ENCODE measurements around the gene DRG1.
"Not testable (repeated sequence)": the region's sequence is repeated elsewhere in the genome, so short reads cannot be mapped to it uniquely, and the experiment has no call there.

Gene DRG1

DNA sequence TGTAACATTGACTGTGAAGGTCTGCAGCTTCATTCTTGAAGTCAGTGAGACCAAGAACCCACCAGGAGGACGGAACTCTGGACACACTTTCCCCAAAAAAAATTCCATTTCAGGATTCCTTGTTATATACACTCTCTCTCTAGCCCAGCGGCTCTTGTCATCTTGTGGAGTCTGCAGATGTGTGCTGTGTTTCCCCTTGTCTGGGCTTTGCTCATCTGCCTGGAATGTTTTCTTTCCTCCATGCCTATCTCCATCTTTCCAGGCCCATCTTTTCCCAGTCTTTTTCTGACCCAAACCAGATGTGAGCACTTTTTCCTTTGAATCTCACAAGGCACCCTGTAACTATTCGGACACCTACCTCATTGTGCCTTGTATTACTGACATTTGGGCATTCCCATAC lies 5.1 kb upstream of the DRG1 start:
- no peaks in the 10 kb centered on the region for H3K9me3 ChIP-seq (ENCODE audit: low read length)
- no peaks in the 10 kb centered on the region for H3K27me3 ChIP-seq (ENCODE audit: control insufficient read depth in 1 of 2, insufficient read depth in 2 of 2, low read length in 2 of 2)
- no peaks in the 10 kb centered on the region for H3K4me1 ChIP-seq (ENCODE audit: insufficient read depth, low read length)
- H3K27ac ChIP-seq (ENCODE audit: low read depth, low read length): no peak overlapping the region
- H3K4me3 ChIP-seq (ENCODE audit: low read depth in 1 of 2, low read length in 2 of 2): no peak overlapping the region
- H3K9ac ChIP-seq (ENCODE audit: low read length): no peak overlapping the region
- no peaks in the 10 kb centered on the region for H3K36me3 ChIP-seq (ENCODE audit: insufficient read depth, low read length)

- H3K36me3 ChIP-seq (ENCODE audit: insufficient read depth, low read length): peaks cover 7% of the 10 kb centered on the region
- H3K27ac ChIP-seq (ENCODE audit: low read depth, low read length): peak overlapping the region; percentile 94
- no peaks in the 10 kb centered on the region for H3K27me3 ChIP-seq (ENCODE audit: control insufficient read depth in 1 of 2, insufficient read depth in 2 of 2, low read length in 2 of 2)
- no peak overlapping the region for H3K4me3 ChIP-seq (ENCODE audit: low read depth in 1 of 2, low read length in 2 of 2)
- H3K9ac ChIP-seq (ENCODE audit: low read length): no peak overlapping the region
- H3K4me1 ChIP-seq (ENCODE audit: insufficient read depth, low read length): peaks cover 5% of the 10 kb centered on the region
- no peaks in the 10 kb centered on the region for H3K9me3 ChIP-seq (ENCODE audit: low read length)
These were observed 1.2 kb upstream of the DRG1 start for GRCh38 chr22:31398231-31398630.

DNA sequence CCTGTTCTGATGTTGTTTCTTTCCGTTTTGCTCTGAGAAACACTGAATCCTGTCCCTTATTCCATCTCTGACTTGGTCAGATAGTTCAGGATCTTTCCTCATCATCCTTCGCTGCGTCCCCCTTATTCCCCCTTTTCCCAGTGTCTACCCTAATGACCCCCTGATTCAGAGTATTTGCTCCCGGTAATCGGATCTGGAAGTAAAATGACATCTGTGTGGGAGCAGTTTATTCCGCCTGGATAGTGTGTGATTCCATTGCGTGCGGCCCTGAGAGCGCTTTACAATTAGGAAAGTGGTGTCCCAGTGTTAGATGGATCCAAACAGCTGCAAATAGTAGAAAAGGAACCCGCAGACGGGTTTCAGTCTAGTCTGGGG lies 606 bp downstream of the DRG1 start:
- Histone ChIP-seq H3K9me3 (ENCODE audit: low read length) (no peaks in the 10 kb centered on the region), H3K4me1 (ENCODE audit: insufficient read depth, low read length) (peaks cover 5% of the 10 kb centered on the region), H3K27me3 (ENCODE audit: control insufficient read depth in 1 of 2, insufficient read depth in 2 of 2, low read length in 2 of 2) (no peaks in the 10 kb centered on the region), H3K9ac (ENCODE audit: low read length) (peak overlapping the region; percentile 96), H3K4me3 (ENCODE audit: low read depth in 1 of 2, low read length in 2 of 2) (peak overlapping the region; percentile 98 to 99), H3K36me3 (ENCODE audit: insufficient read depth, low read length) (peaks cover 20% of the 10 kb centered on the region), H3K27ac (ENCODE audit: low read depth, low read length) (peak overlapping the region; percentile 94)

DNA sequence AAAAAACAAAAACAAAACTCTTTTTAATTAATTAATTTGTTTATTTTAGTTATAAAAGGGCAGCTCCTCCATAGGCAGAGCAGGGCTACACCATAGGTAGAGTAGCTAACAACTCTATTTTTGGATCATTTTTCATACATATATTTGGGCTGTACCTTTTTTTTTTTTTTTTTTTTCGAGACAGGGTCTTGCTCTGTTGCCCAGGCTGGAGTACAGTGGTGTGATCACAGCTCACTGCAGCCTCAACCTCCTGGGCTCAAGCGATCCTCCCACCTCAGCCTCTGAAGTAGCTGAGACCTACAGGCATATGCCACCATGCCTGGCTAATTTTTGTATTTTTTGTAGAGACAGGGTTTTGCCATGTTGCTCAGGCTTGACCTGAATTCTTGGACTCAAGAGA lies 2.9 kb downstream of the DRG1 start:
- H3K4me1 ChIP-seq (ENCODE audit: insufficient read depth, low read length); H3K4me3 ChIP-seq (ENCODE audit: low read depth in 1 of 2, low read length in 2 of 2); H3K27ac ChIP-seq (ENCODE audit: low read depth, low read length); H3K27me3 ChIP-seq (ENCODE audit: control insufficient read depth in 1 of 2, insufficient read depth in 2 of 2, low read length in 2 of 2); H3K9me3 ChIP-seq (ENCODE audit: low read length); H3K9ac ChIP-seq (ENCODE audit: low read length): not testable (repeated sequence)
- peaks cover 36% of the 10 kb centered on the region for H3K36me3 ChIP-seq (ENCODE audit: insufficient read depth, low read length)

DNA sequence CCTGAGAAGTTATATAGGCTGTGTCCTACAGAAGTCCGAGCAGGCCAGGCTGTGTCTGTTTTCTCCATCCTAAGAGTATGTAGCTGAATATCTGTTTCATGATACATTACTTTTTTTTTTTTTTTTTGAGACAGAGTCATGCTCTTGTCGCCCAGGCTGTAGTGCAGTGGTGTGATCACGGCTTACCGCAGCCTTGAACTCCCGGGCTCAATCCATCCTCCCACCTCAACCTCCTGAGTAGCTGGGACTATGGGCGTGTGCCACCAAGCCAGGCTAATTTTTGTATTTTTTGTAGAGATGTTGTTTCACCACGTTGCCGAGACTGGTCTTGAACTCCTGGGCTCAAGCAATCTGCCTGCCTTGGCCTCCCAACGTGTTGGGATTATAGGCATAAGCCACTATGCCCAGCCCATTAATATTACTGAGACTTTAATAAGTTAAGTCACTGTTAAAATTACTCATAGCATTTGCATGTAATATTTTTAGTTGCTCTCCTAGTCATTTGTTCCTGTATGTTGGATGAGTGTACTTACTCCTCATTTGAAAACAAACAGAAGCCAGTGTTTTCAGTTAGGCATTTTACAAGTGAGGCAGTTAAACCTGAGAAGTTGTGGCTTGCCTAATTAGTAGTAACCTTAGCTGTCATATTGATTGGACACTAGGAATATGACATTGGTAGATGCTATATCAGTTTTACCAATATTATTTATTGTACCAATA lies 26.1 kb downstream of the DRG1 start:
- H3K9me3 ChIP-seq (ENCODE audit: low read length): no peaks in the 10 kb centered on the region
- peaks cover 76% of the 10 kb centered on the region for H3K36me3 ChIP-seq (ENCODE audit: insufficient read depth, low read length)
- no peaks in the 10 kb centered on the region for H3K4me1 ChIP-seq (ENCODE audit: insufficient read depth, low read length)
- no peak overlapping the region for H3K4me3 ChIP-seq (ENCODE audit: low read depth in 1 of 2, low read length in 2 of 2)
- H3K27ac ChIP-seq (ENCODE audit: low read depth, low read length): no peak overlapping the region
- H3K27me3 ChIP-seq (ENCODE audit: control insufficient read depth in 1 of 2, insufficient read depth in 2 of 2, low read length in 2 of 2): no peaks in the 10 kb centered on the region
- no peak overlapping the region for H3K9ac ChIP-seq (ENCODE audit: low read length)

DNA sequence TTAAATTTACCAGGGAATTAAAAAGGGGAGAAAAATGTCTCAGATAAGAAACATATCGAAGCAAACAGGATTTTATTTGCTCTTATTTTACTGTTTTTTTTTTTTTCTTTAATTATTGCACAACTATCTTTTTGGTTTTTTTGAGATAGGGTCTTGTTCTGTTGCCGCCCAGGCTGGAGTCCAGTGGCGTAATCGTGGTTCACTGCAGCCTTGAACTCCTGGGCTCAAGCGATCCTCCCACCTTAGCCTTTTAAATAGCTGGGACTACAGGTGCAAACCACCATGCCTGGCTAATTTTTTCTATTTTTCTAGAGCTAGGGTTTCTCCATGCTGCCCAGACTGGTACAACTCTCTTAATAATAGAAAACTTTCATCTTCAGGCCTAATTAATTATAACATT lies 32.5 kb downstream of the DRG1 start:
- H3K9me3 ChIP-seq (ENCODE audit: low read length): no peaks in the 10 kb centered on the region
- H3K27me3 ChIP-seq (ENCODE audit: control insufficient read depth in 1 of 2, insufficient read depth in 2 of 2, low read length in 2 of 2): no peaks in the 10 kb centered on the region
- peaks cover 73% of the 10 kb centered on the region for H3K36me3 ChIP-seq (ENCODE audit: insufficient read depth, low read length)
- no peaks in the 10 kb centered on the region for H3K4me1 ChIP-seq (ENCODE audit: insufficient read depth, low read length)
- H3K4me3 ChIP-seq (ENCODE audit: low read depth in 1 of 2, low read length in 2 of 2): no peak overlapping the region
- H3K27ac ChIP-seq (ENCODE audit: low read depth, low read length): no peak overlapping the region
- H3K9ac ChIP-seq (ENCODE audit: low read length): no peak overlapping the region

- no peaks in the 10 kb centered on the region for H3K27me3 ChIP-seq (ENCODE audit: control insufficient read depth in 1 of 2, insufficient read depth in 2 of 2, low read length in 2 of 2)
- H3K27ac ChIP-seq (ENCODE audit: low read depth, low read length): no peak overlapping the region
- no peak overlapping the region for H3K9ac ChIP-seq (ENCODE audit: low read length)
- peaks cover 81% of the 10 kb centered on the region for H3K36me3 ChIP-seq (ENCODE audit: insufficient read depth, low read length)
- H3K4me1 ChIP-seq (ENCODE audit: insufficient read depth, low read length): no peaks in the 10 kb centered on the region
- H3K9me3 ChIP-seq (ENCODE audit: low read length): no peaks in the 10 kb centered on the region
- no peak overlapping the region for H3K4me3 ChIP-seq (ENCODE audit: low read depth in 1 of 2, low read length in 2 of 2)
These were observed 36.7 kb downstream of the DRG1 start for GRCh38 chr22:31436132-31436531.

GRCh38 chr22:31439808-31440207 lies 40.4 kb downstream of the DRG1 start:
- peaks cover 90% of the 10 kb centered on the region for H3K36me3 ChIP-seq (ENCODE audit: insufficient read depth, low read length)
- no peak overlapping the region for H3K27ac ChIP-seq (ENCODE audit: low read depth, low read length)
- no peak overlapping the region for H3K9ac ChIP-seq (ENCODE audit: low read length)
- no peaks in the 10 kb centered on the region for H3K9me3 ChIP-seq (ENCODE audit: low read length)
- H3K4me1 ChIP-seq (ENCODE audit: insufficient read depth, low read length): no peaks in the 10 kb centered on the region
- H3K27me3 ChIP-seq (ENCODE audit: control insufficient read depth in 1 of 2, insufficient read depth in 2 of 2, low read length in 2 of 2): no peaks in the 10 kb centered on the region
- no peak overlapping the region for H3K4me3 ChIP-seq (ENCODE audit: low read depth in 1 of 2, low read length in 2 of 2)

DNA sequence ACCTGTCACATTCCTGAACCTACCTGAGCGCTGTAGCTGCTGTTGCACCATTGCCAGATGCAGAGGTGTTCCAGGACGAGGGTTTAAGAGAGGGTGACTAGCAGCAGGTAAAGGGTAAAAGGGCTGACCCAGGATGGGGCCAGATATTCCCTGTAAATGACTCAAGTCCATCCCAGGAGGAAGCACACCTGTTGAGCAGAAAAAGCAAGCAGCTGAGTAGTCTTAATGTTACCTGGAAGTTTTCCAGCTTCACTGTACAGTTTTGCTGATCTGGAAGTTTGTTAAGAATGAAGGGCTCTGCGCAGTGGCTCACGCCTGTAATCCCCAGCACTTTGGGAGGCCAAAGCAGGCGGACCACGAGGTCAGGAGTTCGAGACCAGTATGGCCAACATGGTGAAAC lies 41.3 kb downstream of the DRG1 start:
- Histone ChIP-seq H3K27me3 (ENCODE audit: control insufficient read depth in 1 of 2, insufficient read depth in 2 of 2, low read length in 2 of 2) (no peaks in the 10 kb centered on the region), H3K27ac (ENCODE audit: low read depth, low read length) (no peak overlapping the region), H3K36me3 (ENCODE audit: insufficient read depth, low read length) (peaks cover 91% of the 10 kb centered on the region), H3K9me3 (ENCODE audit: low read length) (no peaks in the 10 kb centered on the region), H3K9ac (ENCODE audit: low read length) (no peak overlapping the region), H3K4me3 (ENCODE audit: low read depth in 1 of 2, low read length in 2 of 2) (no peak overlapping the region), H3K4me1 (ENCODE audit: insufficient read depth, low read length) (no peaks in the 10 kb centered on the region)

- Histone ChIP-seq H3K9ac (ENCODE audit: low read length) (no peak overlapping the region), H3K36me3 (ENCODE audit: insufficient read depth, low read length) (peaks cover 84% of the 10 kb centered on the region), H3K4me1 (ENCODE audit: insufficient read depth, low read length) (no peaks in the 10 kb centered on the region), H3K4me3 (ENCODE audit: low read depth in 1 of 2, low read length in 2 of 2) (no peak overlapping the region), H3K27me3 (ENCODE audit: control insufficient read depth in 1 of 2, insufficient read depth in 2 of 2, low read length in 2 of 2) (no peaks in the 10 kb centered on the region), H3K27ac (ENCODE audit: low read depth, low read length) (no peak overlapping the region), H3K9me3 (ENCODE audit: low read length) (no peaks in the 10 kb centered on the region)
These were observed 42.2 kb downstream of the DRG1 start for GRCh38 chr22:31441652-31442051.

- Histone ChIP-seq H3K36me3 (ENCODE audit: insufficient read depth, low read length) (peaks cover 85% of the 10 kb centered on the region), H3K27me3 (ENCODE audit: control insufficient read depth in 1 of 2, insufficient read depth in 2 of 2, low read length in 2 of 2) (no peaks in the 10 kb centered on the region), H3K4me1 (ENCODE audit: insufficient read depth, low read length) (no peaks in the 10 kb centered on the region), H3K27ac (ENCODE audit: low read depth, low read length) (no peak overlapping the region), H3K9me3 (ENCODE audit: low read length) (no peaks in the 10 kb centered on the region), H3K4me3 (ENCODE audit: low read depth in 1 of 2, low read length in 2 of 2) (no peak overlapping the region), H3K9ac (ENCODE audit: low read length) (no peak overlapping the region)
These were observed 43.5 kb downstream of the DRG1 start for GRCh38 chr22:31442768-31443489.

GRCh38 chr22:31443516-31443915 lies 44.1 kb downstream of the DRG1 start:
- H3K9me3 ChIP-seq (ENCODE audit: low read length): no peaks in the 10 kb centered on the region
- no peaks in the 10 kb centered on the region for H3K27me3 ChIP-seq (ENCODE audit: control insufficient read depth in 1 of 2, insufficient read depth in 2 of 2, low read length in 2 of 2)
- H3K27ac ChIP-seq (ENCODE audit: low read depth, low read length): no peak overlapping the region
- H3K36me3 ChIP-seq (ENCODE audit: insufficient read depth, low read length): peaks cover 86% of the 10 kb centered on the region
- no peak overlapping the region for H3K4me3 ChIP-seq (ENCODE audit: low read depth in 1 of 2, low read length in 2 of 2)
- no peak overlapping the region for H3K9ac ChIP-seq (ENCODE audit: low read length)
- H3K4me1 ChIP-seq (ENCODE audit: insufficient read depth, low read length): no peaks in the 10 kb centered on the region
